HK-2 (cell line): ENCODE data around the gene GRIN2C.

Experiments
- DNase-seq: peaks from one replicate; pipeline ENCODE4 v3.0.0-alpha.2; 2018; ENCODE audit not compliant: unreplicated experiment

GRIN2C gene

GRCh38 chr17:74848656-74849399 lies 10.9 kb downstream of the GRIN2C start:
- no peak for DNase-seq

DNA sequence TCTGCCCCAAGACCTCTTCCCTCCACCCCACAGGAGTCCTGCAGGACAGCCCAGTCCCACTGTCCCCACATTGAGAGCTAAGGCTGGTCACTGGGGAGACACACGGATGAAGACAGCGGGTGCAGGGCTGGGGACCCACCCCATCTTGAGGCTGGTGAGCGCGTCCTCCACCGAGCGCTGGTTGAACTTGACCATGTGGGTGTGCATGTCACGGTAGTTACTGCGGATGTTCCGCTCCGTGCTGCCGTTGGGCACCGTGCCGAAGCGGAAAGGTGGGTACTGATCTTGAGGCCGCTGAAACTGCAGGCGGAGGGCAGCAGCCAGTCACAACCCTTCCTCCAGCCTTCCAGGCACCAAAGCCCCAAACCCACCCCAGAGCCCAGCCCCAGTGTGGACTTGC lies 13.1 kb downstream of the GRIN2C start:
- DNase-seq: no peak

DNA sequence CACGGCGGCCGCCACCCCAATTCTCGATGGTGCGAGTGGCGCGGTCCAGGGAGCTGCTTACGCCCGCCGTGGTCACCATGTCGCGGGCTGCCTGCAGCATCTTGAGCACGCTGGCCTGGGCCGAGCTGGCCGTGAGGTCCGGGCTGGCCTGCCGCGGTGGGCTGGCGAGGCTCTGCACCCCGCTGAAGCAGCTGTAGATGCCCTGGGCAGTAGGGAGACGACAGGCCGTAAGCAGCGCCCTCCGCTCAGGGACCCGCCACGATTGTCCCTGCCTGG lies 16.4 kb downstream of the GRIN2C start:
- DNase-seq: no peak

- DNase-seq: peak; percentile 81
Measured at GRCh38 chr17:74842599-74843351, 16.9 kb downstream of the GRIN2C start.

DNA sequence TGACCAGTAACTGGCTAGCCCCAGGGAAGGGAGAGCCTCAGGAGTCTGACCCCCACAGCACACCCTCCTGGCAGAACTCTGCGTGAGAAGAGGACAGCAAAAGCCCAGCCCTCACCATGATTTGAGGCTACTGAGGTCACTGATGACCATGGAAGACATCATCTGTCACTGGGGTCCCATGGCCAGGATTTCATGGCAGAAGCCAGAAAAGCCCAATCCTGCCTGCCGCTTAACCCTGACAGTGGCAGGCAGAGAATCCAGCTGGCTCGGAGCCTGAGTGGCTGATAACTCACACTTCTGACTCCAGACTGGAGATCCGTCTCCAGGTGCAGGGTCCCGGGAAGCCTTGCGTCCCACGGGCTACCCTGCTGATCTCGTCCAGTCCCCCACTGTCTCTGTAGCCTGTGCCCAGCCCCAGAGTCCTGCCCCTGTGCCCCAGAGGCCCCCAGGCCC lies 17.5 kb downstream of the GRIN2C start:
- no peak for DNase-seq

DNA sequence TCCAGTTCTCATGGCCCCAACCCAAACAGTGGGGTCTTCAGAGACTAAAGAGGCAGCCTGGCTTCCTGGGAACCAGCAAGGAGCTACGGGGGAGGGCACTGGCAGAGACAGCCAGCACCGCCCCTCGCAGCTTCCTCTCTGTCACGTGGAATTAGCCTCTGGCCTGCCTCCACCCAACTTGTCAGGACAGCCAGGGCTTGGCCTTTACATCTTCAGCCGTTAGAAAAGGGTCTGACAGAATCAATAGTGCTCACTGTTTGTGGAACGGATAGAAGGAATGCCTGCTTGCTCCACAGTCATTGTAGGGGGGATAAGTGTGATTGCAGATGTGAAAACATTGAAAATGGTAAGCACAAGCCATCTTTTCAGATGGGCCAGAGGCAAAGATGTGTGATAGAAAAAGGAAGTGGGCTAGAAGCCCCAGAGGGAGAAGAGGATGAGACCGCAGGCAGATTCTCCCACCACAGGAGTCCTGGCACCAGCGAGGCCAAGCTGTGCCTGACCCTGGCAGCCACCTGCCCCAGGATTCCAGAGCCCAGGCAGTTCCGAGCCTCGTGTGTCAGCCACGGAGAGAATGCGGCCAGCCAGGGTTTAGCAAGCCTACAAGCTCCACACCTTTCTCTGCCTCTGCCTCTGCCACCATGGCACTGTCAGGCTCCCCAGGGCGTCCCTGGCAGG lies 18.6 kb downstream of the GRIN2C start:
- no peak for DNase-seq

DNA sequence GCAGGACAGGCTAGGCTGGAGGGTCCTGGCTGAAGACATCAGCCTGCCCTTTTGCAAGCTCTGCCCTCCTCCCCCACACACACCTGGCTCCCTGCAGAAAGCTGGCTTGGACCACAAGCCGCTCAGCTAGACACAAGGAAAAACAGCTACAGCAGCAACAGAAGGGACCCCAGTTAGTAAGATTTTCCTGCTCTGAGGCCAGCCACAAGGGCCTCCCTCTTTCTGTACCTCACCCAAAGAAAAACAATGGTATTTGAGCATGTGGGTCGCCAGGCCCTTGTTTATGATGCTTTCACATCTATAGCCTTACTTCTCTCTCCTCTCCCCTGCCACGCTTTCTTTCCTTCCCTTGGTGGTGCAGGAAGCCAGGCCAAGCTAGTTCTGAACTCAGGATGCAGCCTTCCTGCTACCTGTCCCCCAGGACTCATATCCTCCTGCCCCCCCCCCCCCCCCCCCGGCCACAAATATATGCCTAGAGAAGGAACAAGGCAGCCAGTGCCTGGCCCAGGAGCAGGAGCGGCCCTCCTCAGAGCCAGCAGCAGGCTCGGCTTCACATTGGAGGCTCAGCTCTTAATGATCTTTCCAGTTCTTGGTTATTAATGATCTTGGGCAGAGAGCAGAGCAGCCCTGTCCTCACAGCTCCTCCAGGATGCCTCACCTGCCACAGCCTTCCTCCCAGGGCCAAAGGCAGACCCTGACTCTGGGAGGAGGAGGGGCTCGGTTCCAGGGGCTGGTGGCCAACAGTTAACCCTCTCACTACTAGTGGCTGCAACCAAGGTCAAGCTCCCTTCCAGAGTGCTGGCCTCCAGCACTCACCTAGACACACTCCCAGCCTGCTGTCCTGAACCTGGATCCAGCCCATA lies 19.5 kb downstream of the GRIN2C start:
- DNase-seq: no peak

- no peak for DNase-seq
Measured at GRCh38 chr17:74838274-74838673, 21.4 kb downstream of the GRIN2C start.

GRCh38 chr17:74836691-74837467 lies 22.8 kb downstream of the GRIN2C start:
- no peak for DNase-seq

DNA sequence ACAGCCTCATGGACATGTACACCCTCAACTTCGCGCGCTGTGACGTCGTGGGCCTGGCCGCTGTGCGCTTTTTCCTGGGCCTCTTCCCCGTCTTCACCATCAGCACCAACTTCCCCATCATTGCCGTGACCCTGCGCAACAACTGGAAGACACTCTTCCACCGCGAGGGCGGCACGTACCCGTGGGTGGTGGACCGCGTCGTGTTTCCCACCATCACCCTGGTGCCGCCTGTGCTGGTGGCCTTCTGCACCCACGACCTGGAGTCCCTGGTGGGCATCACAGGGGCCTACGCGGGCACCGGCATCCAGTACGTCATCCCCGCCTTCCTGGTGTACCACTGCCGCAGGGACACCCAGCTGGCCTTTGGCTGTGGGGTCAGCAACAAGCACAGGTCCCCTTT lies 23.5 kb downstream of the GRIN2C start:
- no peak for DNase-seq

GRCh38 chr17:74833501-74834377 lies 25.9 kb downstream of the GRIN2C start:
- DNase-seq: peak; percentile 66

- no peak for DNase-seq
Measured at GRCh38 chr17:74832421-74832820, 27.3 kb downstream of the GRIN2C start.

GRCh38 chr17:74831444-74832146 lies 28.1 kb downstream of the GRIN2C start:
- DNase-seq: no peak

- no peak for DNase-seq
Measured at GRCh38 chr17:74830861-74831260, 28.8 kb downstream of the GRIN2C start.

- DNase-seq: no peak
Measured at GRCh38 chr17:74827800-74828199, 31.9 kb downstream of the GRIN2C start.

DNA sequence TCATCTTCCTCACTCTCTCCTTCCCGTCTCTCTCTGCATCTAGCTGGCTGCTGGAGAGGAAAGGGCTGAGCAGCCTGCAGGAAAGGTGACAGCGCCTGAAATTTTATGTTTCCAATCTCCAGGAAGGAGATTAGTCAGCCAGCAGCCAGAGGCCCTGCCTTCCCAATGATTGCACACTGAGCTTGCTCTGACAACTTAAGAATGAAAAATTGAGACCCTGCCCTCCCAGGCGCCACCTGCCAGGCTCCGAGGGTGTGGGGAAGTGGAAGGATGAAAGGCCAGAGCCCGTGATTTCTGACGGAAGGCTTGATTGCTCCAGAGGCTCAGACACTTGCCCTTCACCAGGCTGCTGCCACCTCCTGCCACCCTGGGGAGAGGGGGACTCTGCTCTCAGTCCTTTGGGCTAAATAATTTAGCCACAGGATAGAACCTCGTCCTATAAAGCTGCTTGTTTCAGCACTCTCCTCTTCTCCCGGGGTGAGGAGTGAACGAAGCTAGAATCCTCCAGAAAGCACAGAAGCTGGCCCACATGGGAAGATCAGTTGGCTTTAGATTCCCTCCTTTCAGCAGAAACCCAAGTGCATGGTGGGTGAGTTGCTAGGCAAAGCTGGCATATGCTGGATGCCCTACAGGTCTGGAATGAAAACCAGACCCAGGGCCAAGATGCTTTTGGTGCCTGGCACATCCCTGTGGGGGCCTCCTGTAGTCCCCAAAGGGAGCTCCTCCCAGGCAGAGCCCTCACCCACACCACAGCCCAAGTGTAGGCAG lies 33.5 kb downstream of the GRIN2C start:
- DNase-seq: no peak

GRCh38 chr17:74824961-74825627 lies 34.6 kb downstream of the GRIN2C start:
- no peak for DNase-seq

- no peak for DNase-seq
Measured at GRCh38 chr17:74822939-74823367, 36.7 kb downstream of the GRIN2C start.
